Endothelial cell of umbilical vein (primary cell): ENCODE data around the gene EEF1A1. TPM values are rescaled to one million over a fixed set of nuclear protein-coding genes. Genes with fewer than 3 reads are reported as not detected.

Experiments used
- BruUV-seq: library from RNA; stranded (reverse); fragments of 400-500 nt; replicated peaks from 2 replicates; lab custom pipeline; 2021; lab: Mats Ljungman, UMichigan
- CTCF ChIA-PET: fragments of 300-600, 350-600 bp; sonication (Branson Sonifier 250); formaldehyde crosslinking; loops from one replicate; lab custom pipeline; 2021; ENCODE audit warnings: antibody characterized with exemption, inconsistent platforms; lab: Charles Lee
- POLR2A ChIA-PET: fragments of 300-600, 350-600 bp; sonication (Branson Sonifier 250); formaldehyde crosslinking; loops from one replicate; lab custom pipeline; 2021; ENCODE audit warnings: antibody characterized with exemption, inconsistent platforms; lab: Charles Lee
- DNase-seq: peaks from one replicate; pipeline ENCODE4 v3.0.0-alpha.2; 2011; ENCODE audit warnings: low read depth, low spot score
- FAIRE-seq: peaks from 2 replicates; lab custom pipeline; 2011; peaks lifted over from hg19 to GRCh38; lab: Jason Lieb, UNC
- H2AFZ ChIP-seq: 2 replicates; pipeline ENCODE4 v1.6.0; 2012; ENCODE audit warnings: low read depth, low read length, control low read depth, inconsistent platforms
- H3K27ac ChIP-seq: 2 replicates; pipeline ENCODE4 v1.5.1; 2011; ENCODE audit warnings: low read depth, mild to moderate bottlenecking, control low read depth, low read length, moderate library complexity; ENCODE audit not compliant: insufficient read depth
- H3K27me3 ChIP-seq, 2 experiments: 2 replicates each; pipeline versions ENCODE4 v1.6.0 to v1.6.1; 2011; ENCODE audit warnings: low read length in 2 of 2, mixed read lengths in 1 of 2; ENCODE audit not compliant: control insufficient read depth in 2 of 2, insufficient read depth in 2 of 2
- H3K36me3 ChIP-seq, 2 experiments: 2 replicates in 1 of 2; 3 replicates in 1 of 2; pipeline ENCODE4 v1.5.1; 2011; ENCODE audit warnings: low read length in 2 of 2, mild to moderate bottlenecking in 1 of 2, moderate library complexity in 1 of 2; ENCODE audit not compliant: control insufficient read depth in 2 of 2, insufficient read depth in 2 of 2; ENCODE audit errors: extremely low read depth in 1 of 2
- H3K4me1 ChIP-seq: 3 replicates; pipeline ENCODE4 v1.5.1; 2011; ENCODE audit warnings: mild to moderate bottlenecking, low read length; ENCODE audit not compliant: control insufficient read depth, insufficient read depth; ENCODE audit errors: extremely low read depth
- H3K4me2 ChIP-seq: 2 replicates; pipeline ENCODE4 v1.6.1; 2011; ENCODE audit warnings: low read length, control low read depth, mixed read lengths; ENCODE audit not compliant: insufficient read depth
- H3K4me3 ChIP-seq, 3 experiments: fragments of 200-600 bp in 1 of 3; sonication (generic), shearing (Covaris generic) in 1 of 3; replicated peaks in 1 of 3; 2 replicates each; pipeline ENCODE4 v1.5.1; 2011 to 2016; ENCODE audit warnings: control low read depth in 3 of 3, low read length in 3 of 3, mild to moderate bottlenecking in 2 of 3, inconsistent platforms in 1 of 3, low read depth in 1 of 3, moderate library complexity in 1 of 3; ENCODE audit not compliant: insufficient read depth in 1 of 3
- H3K79me2 ChIP-seq: 2 replicates; pipeline ENCODE4 v1.6.0; 2012; ENCODE audit warnings: low read length, inconsistent platforms; ENCODE audit not compliant: control insufficient read depth, insufficient read depth
- H3K9ac ChIP-seq: replicated peaks from 2 replicates; pipeline ENCODE3; 2011; ENCODE audit warnings: low read length, control low read depth; ENCODE audit not compliant: insufficient read depth; ENCODE audit errors: extremely low read depth
- H3K9me1 ChIP-seq: replicated peaks from 3 replicates; pipeline ENCODE4 v1.6.0; 2011; ENCODE audit warnings: mild to moderate bottlenecking, low read length; ENCODE audit not compliant: control insufficient read depth, insufficient read depth; ENCODE audit errors: extremely low read depth
- H3K9me3 ChIP-seq: replicated peaks from 2 replicates; pipeline ENCODE4 v1.5.1; 2012; ENCODE audit warnings: low read length, inconsistent platforms; ENCODE audit not compliant: control insufficient read depth, insufficient read depth
- H4K20me1 ChIP-seq: replicated peaks from 2 replicates; pipeline ENCODE3; 2011; ENCODE audit warnings: mild to moderate bottlenecking, low read length; ENCODE audit not compliant: control insufficient read depth, insufficient read depth; ENCODE audit errors: extremely low read depth
- EZH2 ChIP-seq: IDR thresholded peaks from 2 replicates; pipeline ENCODE4 v1.6.1; 2012; ENCODE audit warnings: borderline replicate concordance, low read depth, mild to moderate bottlenecking, moderate library complexity, low read length, inconsistent platforms; ENCODE audit not compliant: severe bottlenecking
- FOS ChIP-seq: IDR thresholded peaks from 2 replicates; pipeline ENCODE4 v1.6.1; 2011; ENCODE audit warnings: mild to moderate bottlenecking, low read length, moderate library complexity, borderline replicate concordance; ENCODE audit not compliant: insufficient read depth
- GATA2 ChIP-seq: IDR thresholded peaks from 2 replicates; pipeline ENCODE4 v1.7.0; 2011; ENCODE audit warnings: low read depth, mild to moderate bottlenecking, moderate library complexity, mixed read lengths, low read length; ENCODE audit not compliant: insufficient read length, insufficient read depth
- JUN ChIP-seq: IDR thresholded peaks from 2 replicates; pipeline ENCODE4 v1.6.1; 2011; ENCODE audit warnings: borderline replicate concordance, low read depth; ENCODE audit not compliant: insufficient read length, insufficient read depth
- MYC ChIP-seq: IDR thresholded peaks from one replicate; pipeline ENCODE4 v1.6.1; 2011; ENCODE audit warnings: mild to moderate bottlenecking, low read depth, low read length
- POLR2A ChIP-seq: IDR thresholded peaks from 2 replicates; pipeline ENCODE4 v1.6.1; 2012; ENCODE audit warnings: low read depth, mild to moderate bottlenecking, control low read depth, low read length
- POLR2AphosphoS5 ChIP-seq: IDR thresholded peaks from 2 replicates; pipeline ENCODE4 v1.6.1; 2012; ENCODE audit warnings: low read depth, mild to moderate bottlenecking, control low read depth, low read length, moderate library complexity; ENCODE audit not compliant: insufficient read depth
- dilution Hi-C: fragments of 300-500 bp; cut with MboI; formaldehyde crosslinking; loops from one replicate; pipeline ENCODE4 v1.15.0; 2019; ENCODE audit warnings: low sequenced_read_pairs; ENCODE audit not compliant: extremely low pct_ligation_motif_present
- intact Hi-C: fragments of 100-400 bp; cut with micrococcal nuclease; formaldehyde crosslinking; loops from one replicate; pipeline ENCODE4 v1.10.0; 2022
- polyA plus RNA-seq, 4 experiments: library from polyadenylated mRNA; depleted of rRNA in 3 of 4; stranded (reverse) in 3 of 4; unstranded in 1 of 4; fragments of >200 nt; gene quantifications; 2 replicates each; pipeline versions ENCODE4 v1.2.1 to v1.2.3, GENCODE V29; 2011 to 2012; ENCODE audit warnings: missing spikeins in 1 of 4
- total RNA-seq: library from RNA; stranded (reverse); gene quantifications from 2 replicates; pipeline ENCODE4 v1.2.3, GENCODE V29; 2021
- TF ChIP-seq, protein P1 (sequence below): IDR thresholded peaks from 2 replicates; pipeline ENCODE4 v1.6.1; 2011; ENCODE audit not compliant: insufficient read depth, insufficient read length
- TF ChIP-seq, protein P2 (sequence below), 2 donors: IDR thresholded peaks; 1 replicate in 1 of 2; 2 replicates in 1 of 2; pipeline ENCODE4 v1.5.1; 2011; ENCODE audit warnings: low read length in 2 of 2, mild to moderate bottlenecking in 2 of 2, moderate library complexity in 2 of 2, control low read depth in 1 of 2, inconsistent platforms in 1 of 2, low read depth in 1 of 2; ENCODE audit not compliant: insufficient read depth in 1 of 2; ENCODE audit errors: extremely low read depth in 1 of 2

Gene EEF1A1
- total and polyA plus RNA-seq, 2 donors (not counting 3 experiments of a cell fraction or from before 2014, with no cell fraction given): 9,186 to 11,104 TPM

DNA sequence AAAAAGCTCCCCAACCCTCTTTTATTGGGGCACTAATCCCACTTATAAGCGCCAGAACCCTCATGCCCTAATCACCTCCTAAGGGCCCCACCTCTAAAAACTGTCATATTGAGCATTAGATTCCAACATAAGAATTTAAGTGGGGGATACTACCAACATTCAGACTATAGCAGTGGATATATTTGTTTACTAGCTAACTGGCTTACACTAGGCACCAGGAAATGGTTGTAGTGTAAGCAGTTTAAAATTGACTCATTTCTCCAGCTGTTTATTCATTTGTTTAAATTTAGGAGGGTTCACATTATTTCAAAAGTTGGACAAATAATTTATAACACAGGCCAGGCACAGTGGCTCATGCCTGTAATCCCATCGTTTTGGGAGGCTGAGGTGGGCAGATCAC is 36.4 kb downstream of the EEF1A1 start:
- no peaks in the 10 kb centered on the region for H3K9me3 ChIP-seq
- no peaks in the 10 kb centered on the region for H3K79me2 ChIP-seq
- dilution Hi-C loops (no loop called here), intact Hi-C loops (no loop called here)
- no peak overlapping the region for H3K27ac ChIP-seq
- H3K9me1 ChIP-seq: no peaks in the 10 kb centered on the region
- peaks cover 17 to 23% of the 10 kb centered on the region in 2 experiments for H3K36me3 ChIP-seq
- H3K4me1 ChIP-seq: no peaks in the 10 kb centered on the region
- CTCF ChIA-PET: interaction anchor here (1.4 kb wide), 1 partner anchor 14 kb away, joined by 3 read pairs; no protein-coding TSS in a partner anchor
- BruUV-seq: no TSS peak
- no peak overlapping the region for H2AFZ ChIP-seq
- no peak for TF ChIP-seq POLR2A
- no peak for TF ChIP-seq POLR2AphosphoS5
- TF ChIP-seq, protein P1, sequence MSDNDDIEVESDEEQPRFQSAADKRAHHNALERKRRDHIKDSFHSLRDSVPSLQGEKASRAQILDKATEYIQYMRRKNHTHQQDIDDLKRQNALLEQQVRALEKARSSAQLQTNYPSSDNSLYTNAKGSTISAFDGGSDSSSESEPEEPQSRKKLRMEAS: no peak
- TF ChIP-seq, protein P2, sequence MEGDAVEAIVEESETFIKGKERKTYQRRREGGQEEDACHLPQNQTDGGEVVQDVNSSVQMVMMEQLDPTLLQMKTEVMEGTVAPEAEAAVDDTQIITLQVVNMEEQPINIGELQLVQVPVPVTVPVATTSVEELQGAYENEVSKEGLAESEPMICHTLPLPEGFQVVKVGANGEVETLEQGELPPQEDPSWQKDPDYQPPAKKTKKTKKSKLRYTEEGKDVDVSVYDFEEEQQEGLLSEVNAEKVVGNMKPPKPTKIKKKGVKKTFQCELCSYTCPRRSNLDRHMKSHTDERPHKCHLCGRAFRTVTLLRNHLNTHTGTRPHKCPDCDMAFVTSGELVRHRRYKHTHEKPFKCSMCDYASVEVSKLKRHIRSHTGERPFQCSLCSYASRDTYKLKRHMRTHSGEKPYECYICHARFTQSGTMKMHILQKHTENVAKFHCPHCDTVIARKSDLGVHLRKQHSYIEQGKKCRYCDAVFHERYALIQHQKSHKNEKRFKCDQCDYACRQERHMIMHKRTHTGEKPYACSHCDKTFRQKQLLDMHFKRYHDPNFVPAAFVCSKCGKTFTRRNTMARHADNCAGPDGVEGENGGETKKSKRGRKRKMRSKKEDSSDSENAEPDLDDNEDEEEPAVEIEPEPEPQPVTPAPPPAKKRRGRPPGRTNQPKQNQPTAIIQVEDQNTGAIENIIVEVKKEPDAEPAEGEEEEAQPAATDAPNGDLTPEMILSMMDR (IDR thresholded peaks at IDR 0.05; ENCODE audit: extremely low read depth in 1 of 2, insufficient read depth in 1 of 2, low read depth in 1 of 2, low read length in 2 of 2): no peak
- no peak for TF ChIP-seq EZH2
- no peak for TF ChIP-seq MYC
- TF ChIP-seq JUN: no peak
- no peak for TF ChIP-seq GATA2
- TF ChIP-seq FOS: no peak
- H3K27me3 ChIP-seq: no peaks in the 10 kb centered on the region
- H3K4me3 ChIP-seq: no peak overlapping the region
- H4K20me1 ChIP-seq: no peaks in the 10 kb centered on the region
- POLR2A ChIA-PET: no interaction called here
- DNase-seq (no peak), FAIRE-seq (no peak)
- no peak overlapping the region for H3K4me2 ChIP-seq
- H3K9ac ChIP-seq: no peak overlapping the region
